GM19351 (cell line): Measurements from ENCODE around the gene MARK3.
"Not testable (repeated sequence)": the region's sequence is repeated elsewhere in the genome, so short reads cannot be mapped to it uniquely, and the experiment has no call there.

Experiments used
- ATAC-seq: cut with Tn5 transposase; IDR thresholded peaks from one replicate; pipeline ENCODE4 v1.9.1; 2021; ENCODE audit warnings: mild to moderate bottlenecking, moderate library complexity; ENCODE audit not compliant: unreplicated experiment

Gene MARK3

GRCh38 chr14:103522649-103523574 lies 137.7 kb downstream of the MARK3 start, which contains the start of gene CKB:
TSS of gene CKB (minus strand) at chr14:103522830. CDS start at chr14:103522493, 337 bp downstream.
- no peak for ATAC-seq

GRCh38 chr14:103523575-103523954 lies 138.3 kb downstream of the MARK3 start:
- no peak for ATAC-seq

- ATAC-seq = no peak
Measured at GRCh38 chr14:103524002-103524935, 139.1 kb downstream of the MARK3 start.

GRCh38 chr14:103525430-103526246 lies 140.4 kb downstream of the MARK3 start:
- not testable (repeated sequence) for ATAC-seq

GRCh38 chr14:103526247-103526913 lies 141.2 kb downstream of the MARK3 start:
- no peak for ATAC-seq

- ATAC-seq = no peak
Measured at GRCh38 chr14:103526914-103527248, 141.7 kb downstream of the MARK3 start.

- peak; percentile 45 for ATAC-seq
Measured at GRCh38 chr14:103527408-103528145, 142.4 kb downstream of the MARK3 start.

GRCh38 chr14:103528146-103528586 lies 143.0 kb downstream of the MARK3 start:
- no peak for ATAC-seq

- peak; percentile 54 for ATAC-seq
Measured at GRCh38 chr14:103528587-103529382, 143.6 kb downstream of the MARK3 start, which contains the start of gene TRMT61A. TSS of gene TRMT61A (plus strand) at chr14:103529196. CDS start at chr14:103529979, 783 bp downstream.

- ATAC-seq = no peak
Measured at GRCh38 chr14:103529383-103530365, 144.5 kb downstream of the MARK3 start.

GRCh38 chr14:103530390-103530789 lies 145.2 kb downstream of the MARK3 start:
- no peak for ATAC-seq

GRCh38 chr14:103530831-103531230 lies 145.6 kb downstream of the MARK3 start:
- ATAC-seq = no peak

- no peak for ATAC-seq
Measured at GRCh38 chr14:103531421-103532215, 146.4 kb downstream of the MARK3 start.

GRCh38 chr14:103532216-103533136 lies 147.3 kb downstream of the MARK3 start:
- no peak for ATAC-seq
